Measurements from ENCODE around the gene MKLN1.

MKLN1 gene

DNA sequence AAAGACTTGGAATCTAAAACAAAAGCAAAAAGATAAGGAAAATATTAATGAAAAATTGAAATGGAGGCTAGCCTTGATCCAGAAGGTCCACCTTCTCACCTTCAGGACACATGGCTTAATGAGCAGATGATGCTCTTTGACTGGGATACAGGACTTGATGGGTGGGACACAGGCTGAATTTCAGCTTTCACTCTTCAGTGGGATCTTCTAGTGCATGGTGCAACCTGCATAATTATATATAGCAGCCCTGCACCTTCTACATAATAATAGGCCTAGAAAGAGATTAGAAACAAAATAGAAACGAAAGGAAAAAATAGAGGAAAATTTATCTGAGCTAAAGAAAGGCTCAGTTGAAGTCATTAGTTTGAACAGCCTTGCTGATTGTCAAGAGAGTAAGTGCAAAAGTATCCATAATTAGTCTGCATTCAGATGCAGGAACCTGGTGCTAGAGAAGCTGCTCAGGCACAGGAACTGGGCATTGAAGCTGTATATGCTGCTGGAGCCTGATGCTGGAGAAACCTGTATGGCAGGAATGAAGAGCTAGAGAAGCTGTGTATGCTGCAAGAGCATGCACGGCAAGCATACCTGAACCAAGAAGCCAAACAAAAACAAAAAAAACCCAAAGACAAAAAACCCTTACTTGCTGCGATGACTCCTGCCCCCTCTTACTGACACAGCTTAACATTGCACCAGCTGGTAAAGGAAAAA is 19.4 kb downstream of the MKLN1 start:
- no peak for DNase-seq

DNA sequence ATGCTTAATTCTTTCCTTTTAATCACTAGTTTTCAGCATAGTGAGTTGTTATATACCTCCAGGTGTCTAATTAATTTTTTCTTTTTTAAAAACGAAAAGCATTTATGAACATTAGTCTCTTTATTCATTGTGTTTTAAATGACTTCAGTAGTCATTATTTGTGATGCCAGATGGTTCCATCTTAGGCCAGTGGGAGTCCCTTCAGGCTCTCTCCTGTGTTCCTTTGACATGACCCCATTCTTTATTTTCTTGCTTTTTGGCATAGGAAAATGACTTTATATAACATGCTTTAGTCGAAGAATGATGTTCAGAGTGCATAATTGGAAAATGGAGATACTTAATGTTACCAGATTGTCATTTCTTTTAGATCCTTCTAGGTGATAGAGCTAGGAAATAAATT is 24.4 kb downstream of the MKLN1 start:
- no peak for DNase-seq

DNA sequence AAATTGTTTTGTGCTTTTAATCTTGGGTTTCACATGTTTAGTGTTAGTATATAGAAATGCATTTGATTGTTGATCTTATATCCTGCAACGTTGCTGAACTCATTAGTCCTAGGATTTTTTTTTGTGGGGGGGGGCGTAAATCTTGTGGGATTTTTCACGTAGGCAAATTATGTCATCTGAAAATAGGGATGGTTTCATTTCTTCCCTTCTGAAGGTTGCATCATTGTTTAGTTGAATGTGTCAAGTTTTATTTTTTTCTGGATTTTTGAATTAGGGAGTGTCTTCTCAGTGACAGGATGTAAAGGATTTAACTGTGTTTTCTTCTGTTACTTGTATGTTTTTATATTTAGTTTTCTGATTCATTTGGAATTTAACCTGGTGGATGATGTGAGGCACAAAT is 26.7 kb downstream of the MKLN1 start:
- DNase-seq: no peak

DNA sequence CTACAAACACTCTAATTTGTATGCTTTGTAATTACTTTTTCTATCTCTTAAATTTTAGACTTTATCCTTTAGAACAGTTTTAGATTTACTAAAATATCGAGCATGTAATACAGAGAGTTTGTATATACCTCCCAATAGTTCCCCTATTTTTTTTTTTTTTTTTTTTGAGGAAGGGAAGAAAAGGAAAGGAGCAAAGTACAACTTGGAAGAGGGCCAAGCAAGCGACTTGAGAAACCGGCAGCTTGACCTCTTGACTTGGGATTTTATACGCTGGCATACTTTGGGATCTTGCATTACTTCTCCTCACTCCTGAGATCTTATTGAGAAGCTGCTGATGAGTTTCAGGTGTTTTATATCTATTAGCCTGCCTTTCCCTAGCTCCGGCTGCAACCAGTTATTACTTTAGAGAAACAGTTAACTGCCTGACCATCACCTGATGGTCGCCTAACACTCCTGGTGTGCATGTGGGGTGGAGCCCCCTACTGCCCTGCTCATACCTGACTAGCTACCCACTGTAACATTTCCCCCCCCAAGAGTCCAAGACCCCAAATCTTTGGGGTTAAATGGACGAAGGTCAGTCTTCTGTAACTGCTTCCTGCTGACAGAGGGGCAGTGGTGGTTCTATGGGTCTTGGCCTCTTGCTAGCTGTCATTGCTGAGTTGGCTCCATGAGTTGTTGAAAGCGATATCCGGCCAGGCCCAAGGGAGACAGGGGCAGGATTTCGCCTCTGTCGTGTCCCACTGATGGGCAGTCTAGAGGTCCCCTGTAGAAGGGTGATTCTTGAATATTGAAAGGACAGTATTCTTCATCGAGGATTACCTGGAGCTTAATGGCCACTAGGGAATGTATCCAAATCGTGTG is 28.5 kb downstream of the MKLN1 start:
- no peak for DNase-seq

DNA sequence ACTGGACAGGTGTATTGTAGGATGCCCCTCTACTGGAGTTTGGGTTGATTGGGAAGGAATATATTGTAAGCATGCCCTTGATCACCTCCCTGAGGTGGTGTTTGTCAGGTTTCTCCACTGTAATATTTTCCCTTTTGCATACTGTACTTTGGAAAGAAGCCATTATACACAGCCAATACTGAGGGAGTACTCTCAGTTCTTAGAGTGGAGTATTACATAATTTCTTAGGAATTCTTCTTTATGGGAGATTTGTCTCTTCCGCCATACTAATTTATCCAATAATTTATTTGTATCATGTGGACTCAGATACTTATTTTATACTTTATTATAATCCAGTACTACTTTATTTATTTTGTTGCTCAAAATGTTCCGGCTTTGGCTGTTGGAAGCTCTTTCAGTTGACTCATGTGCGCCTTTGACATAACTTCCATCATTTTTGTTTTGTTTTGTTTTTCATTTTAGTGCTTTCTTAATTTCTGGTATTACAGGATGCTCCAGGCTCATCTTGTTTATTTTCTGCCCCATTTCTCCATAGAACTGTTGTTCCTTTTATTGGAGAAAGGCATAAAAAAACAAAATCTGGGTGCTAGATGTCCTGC is 29.7 kb downstream of the MKLN1 start:
- DNase-seq: no peak

DNA sequence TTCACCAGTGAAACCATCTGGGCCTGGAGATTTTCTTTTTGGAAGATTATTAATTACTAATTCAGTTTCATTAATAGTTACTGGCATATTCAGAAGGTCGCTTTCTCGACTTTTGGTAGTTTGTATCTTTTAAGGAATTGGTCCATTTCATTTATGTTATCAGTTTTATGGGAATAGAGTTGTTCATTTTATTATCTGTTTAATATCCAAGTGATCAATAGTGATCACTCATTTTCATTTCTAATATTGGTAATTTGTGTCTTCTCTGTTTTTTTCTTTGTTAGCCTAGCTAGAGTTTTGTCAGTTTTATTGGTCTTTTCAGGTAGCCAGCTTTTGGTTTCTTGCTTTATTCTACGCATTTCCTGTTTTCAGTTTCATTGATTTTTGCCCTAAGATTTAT is 31.0 kb downstream of the MKLN1 start:
- DNase-seq: no peak

DNA sequence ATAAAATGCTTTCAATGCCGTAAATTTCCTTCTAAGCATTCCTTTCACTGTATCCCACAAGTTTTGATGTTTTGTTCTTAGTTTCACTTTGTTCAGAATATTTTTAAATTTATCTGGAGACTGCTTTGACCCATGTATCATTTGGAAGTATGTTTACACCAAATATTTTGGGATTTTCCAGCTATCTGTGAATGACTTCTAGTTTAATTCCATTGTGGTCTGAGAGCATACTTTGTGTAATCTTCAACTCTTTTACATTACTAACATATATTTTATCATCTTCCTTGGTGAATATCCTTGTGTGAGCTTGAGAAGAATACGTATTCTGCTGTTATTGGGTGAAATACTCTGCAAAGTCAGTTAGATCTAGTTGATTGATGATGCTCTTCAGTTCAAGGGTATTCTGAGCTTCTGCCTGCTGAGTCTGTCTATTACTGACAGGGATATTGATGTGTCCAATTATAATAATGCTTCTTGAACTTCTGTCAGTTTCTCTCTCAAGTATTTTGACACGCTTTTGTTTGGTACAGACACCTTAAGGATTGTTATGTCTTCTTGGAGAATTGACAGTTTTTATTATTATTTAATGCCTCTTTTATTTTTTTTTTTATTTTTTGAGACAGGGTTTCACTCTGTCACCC is 31.6 kb downstream of the MKLN1 start:
- no peak for DNase-seq

DNA sequence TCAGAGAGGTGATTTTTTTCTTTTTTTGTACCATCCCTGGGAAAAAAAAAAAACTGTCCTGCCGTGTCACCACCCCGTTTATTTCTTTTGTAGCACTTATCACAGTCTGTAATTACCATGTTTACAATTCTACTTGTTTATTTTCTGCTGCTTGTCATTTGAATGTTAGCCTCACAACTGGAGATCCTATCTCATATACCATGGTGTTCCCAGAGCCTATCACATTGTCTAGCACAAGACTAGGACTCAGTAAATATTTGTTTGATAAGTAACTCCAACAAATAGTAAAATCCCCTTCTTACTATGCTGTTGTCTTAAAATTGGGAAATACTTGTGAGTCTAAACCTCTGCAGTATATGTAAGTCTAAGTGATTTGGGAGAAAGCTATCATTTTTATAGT is 36.0 kb downstream of the MKLN1 start:
- DNase-seq: no peak

DNA sequence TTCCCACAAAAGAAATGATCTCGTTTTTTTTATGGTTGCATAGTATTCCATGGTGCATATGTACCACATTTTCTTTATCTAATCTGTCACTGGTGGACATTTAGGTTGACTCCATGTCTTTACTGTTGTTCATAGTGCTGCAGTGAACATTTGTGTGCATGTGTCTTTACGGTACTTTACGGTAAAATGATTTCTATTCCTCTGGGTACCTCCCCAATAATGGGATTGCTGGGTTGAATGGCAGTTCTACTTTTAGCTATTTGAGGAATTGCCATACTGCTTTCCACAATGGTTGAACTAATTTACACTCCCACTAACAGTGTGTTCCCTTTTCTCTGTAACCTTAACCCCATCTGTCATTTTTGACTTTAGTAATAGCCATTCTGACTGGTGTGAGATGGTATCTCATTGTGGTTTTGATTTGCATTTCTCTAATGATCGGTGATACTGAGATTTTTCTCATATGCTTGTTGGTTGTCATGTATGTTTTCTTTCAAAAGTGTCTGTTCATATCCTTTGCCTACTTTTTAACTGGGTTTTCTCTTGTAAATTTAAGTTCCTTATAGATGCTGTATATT is 37.2 kb downstream of the MKLN1 start:
- DNase-seq: no peak

DNA sequence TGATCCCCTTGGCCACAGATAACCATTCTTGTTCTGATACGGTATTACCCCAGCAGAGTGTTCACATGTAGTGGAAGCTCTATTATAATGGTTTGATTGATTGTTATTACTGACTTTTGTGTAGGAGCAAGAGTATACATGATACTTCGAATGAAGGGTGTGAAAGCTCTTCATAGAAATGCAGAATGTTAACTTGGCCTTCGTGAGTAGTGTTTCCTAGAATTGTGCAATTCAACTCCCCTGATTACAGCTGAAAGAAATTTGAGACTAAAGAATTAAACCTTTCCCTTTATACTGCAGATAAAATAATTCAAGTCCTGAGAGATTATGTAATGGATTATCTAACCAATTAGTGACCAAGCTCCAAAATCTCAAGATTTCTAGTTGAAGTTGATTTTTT is 38.2 kb downstream of the MKLN1 start:
- no peak for DNase-seq

DNA sequence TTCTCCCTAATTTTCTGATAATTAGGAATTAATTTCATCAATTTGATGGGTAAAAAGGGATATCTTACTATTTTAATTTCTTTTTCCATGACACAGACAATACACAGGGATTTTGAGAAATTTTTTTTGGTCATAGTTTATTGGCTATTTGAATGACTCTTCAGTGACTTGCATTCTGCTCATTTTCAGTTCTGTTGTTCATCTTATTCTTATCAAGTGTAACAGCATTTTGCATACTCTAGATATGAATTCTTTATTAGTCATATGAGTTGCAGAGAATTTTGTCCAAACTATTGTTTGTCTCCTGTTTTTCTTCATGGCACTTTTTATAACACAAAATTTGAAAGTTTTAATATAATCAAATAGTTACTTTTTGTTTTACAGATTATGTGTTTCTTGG is 41.7 kb downstream of the MKLN1 start:
- no peak for DNase-seq

DNA sequence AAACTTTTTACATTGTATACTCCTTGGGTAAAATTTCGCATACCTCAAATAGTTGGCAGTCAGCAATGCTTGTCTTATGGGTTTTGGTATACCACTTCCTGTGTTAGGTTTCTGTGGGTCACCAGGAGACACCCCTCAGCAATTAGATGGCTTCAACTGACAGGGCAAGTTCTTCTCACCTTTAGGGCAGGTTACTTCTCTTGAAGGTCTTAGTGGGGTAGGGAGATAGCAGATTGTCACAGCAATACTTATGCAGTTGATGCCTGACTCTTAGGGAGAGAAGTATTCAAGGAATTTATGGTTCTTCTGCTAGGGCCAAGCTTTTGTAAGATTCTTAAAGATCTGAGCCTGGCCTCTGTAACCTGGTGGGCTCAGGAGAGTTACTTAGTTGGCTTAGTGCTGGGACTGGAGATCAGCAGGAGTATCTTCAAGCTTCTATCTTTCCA is 42.9 kb downstream of the MKLN1 start:
- no peak for DNase-seq

DNA sequence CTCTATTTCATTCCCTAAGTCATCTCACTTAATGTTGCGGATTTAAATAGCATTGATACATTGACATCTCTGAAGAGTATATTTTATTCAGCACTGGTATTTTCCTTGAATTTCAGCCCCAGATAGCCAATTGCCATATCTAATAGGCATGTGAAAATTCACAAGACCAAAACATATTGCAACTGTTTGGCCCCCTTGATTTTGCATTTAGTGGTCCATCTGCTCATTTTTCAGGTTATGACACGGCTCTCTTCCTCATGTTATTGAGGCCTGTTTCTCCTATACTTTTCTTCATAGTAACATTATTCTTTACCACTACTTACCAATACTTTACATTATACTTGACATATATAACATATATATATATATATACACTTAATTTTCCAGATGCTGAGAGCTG is 43.7 kb downstream of the MKLN1 start:
- no peak for DNase-seq

DNA sequence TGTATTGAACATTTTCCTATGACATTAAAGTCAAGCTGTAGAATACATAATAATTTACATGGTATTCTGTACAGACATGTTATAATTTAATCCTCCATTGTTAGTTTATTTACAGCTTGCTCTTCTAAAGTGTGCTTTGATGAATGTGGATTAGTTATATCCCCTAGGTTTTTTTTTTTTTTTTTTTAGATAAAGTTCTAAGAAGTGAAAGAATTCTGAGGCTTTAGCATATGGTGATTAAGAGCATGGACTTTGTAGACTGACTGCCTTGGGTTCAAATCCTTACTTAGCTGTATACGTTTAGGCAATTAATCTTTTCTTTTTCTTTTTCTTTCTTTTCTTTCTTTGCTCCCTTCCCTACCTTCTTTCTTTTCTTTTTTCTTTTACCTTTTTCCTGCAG is 44.9 kb downstream of the MKLN1 start:
- DNase-seq: no peak

DNA sequence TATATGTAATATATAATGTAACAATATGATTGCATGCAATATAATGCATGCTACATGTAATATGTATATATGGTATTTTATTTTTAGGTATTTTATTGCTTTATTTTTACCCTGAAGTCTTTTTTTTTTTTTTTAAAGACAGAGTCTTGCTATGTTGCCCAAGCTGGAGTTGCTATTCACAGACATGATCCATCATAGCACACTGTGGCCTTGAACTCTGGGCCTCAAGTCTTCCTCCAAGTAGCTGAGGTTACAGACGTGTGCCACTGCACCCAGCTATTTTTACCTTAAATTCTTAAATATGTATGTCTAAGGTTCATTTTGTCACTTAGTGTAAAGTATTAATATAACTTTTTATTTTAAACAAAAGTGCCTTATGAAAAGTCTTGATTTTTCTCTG is 47.1 kb downstream of the MKLN1 start:
- no peak for DNase-seq

DNA sequence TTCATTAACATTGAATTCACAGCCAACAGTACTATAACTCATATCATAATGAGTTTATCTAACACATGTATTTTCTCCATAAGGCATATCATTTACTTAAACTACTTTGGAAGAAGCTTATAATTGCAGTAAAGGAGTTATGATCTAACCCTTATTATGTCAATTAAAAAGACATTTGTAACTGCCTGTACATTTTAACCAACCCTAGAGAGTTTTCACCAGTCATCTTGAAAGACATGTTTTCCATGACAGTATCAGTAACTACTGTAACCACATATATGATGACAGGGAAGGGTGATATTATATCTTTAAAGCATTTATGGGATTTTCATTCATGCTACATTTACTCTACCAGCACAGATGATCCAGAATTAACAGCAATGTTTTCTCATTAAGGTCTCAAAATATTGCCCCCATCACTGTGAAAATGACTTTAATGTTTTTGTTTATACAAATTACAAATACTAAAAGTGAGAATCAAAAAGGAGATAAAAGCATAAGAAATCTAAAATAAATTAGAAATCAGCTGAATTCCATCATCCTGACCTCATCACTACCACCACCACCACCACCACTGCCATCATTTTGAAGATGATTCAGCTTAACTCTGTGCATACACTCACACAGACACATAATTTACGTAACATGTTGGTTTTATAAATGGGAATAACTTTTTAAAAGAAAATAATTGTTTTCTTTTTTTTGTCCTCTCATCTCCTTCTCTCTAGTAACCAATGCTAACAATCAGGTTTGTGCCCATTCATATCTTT is 53.6 kb downstream of the MKLN1 start:
- DNase-seq: no peak

DNA sequence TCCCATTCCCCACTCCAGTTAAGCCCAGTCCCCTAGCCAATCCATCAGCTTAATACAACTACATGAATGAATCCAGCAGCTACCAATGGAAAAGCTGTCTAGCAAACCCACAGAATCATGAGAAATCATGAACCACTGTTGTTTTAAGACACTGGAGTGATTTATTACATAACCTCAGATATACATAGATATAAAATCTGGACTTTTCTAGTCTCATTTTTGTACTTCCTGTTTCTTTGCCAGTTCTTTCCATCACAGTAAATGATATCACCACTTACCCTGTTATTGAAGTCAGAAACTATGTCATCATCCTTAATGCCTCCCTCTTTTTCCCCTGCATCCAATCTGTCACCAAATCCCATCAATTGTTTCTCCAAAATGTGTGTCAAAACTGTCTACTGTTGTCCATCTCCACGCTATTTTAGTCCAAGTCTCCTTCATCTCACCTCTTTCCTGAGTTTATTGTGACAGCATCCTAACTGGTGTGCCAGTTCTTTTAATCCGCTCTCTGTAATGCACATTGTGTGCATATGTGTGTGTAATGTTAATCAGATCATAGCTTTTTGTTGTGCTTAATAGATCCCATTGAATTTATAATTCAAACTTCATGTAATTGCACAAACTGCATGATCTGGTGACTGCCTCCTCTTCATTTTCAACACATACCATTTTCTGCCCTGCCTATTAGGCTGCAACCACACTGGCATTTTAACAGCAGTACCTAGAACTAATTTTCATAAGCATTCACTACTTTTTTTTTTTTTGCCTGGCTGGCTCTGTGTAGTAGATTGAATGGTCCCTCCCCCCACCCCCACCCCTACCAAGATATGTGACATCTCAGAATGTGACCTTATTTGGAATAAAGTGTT is 56.0 kb downstream of the MKLN1 start:
- no peak for DNase-seq

DNA sequence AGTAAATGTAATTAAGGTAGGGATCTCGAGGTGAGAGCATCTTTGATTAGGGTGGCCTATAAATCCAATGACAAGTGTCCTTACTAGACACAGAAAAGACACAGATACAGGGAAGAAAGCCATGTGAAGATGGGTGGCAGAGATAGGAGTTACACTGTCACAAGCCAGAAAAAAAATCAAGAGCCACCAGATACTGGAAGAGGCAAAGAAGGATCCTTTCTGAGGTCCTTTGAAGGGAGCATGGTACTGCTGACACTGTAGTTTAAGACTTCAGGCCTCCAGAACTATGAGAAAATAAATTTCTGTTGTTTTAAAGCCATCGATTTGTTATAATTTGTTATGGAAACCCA is 56.6 kb downstream of the MKLN1 start:
- no peak for DNase-seq

DNA sequence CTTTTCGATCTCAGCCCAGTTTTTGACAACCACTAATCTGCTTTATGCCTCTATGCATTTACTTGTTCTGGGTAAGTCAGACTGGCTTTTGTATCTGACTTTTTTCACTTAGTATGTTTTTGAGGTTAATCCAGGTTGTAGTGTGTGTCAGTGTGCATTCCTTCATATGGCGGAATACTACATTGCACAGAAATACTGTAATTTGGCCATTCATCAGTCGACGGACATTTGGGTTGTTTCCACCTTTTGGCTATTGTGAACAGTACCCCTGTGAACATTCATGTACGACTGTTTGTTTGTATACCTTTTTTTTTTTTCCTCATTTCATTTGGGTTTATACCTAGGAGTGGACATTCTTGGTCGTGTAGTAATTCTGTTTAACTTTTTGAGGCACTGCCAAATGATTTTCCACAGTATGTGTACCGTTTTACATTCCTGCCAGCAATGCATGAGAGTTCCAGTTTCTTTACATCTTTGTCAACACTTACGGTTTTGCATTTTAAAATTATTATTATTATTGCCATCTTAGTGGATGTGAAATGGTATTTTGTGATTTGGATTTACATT is 57.4 kb downstream of the MKLN1 start:
- DNase-seq: no peak

DNA sequence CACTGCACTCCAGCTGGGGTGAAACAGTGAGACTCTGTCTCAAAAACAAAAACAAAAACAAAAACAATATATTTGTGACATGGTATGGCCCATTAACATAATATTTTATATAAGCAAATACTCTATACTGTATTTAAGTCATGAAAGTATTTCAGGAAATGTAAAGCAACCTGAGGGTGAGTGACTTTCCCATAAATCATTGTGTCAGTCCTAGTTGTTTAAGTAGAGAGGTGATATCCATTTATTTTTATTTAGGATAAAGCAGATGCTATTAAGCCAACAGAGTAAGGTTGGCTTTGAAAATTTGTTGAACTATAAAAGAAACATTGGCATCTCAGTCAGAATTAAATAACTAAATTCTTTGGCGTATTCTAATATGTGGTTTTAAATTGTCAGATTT is 60.5 kb downstream of the MKLN1 start:
- no peak for DNase-seq

Data from nucleus accumbens (tissue), 56 donors.